MM.1S (cell line): ENCODE measurements around the gene CRYM.

ENCODE experiments used
- DNase-seq: peaks from one replicate; pipeline ENCODE4 v3.0.0-alpha.2; 2015
- H2AFZ ChIP-seq: fragments of 300-600 bp; sonication (generic); 2 replicates; pipeline ENCODE4 v1.6.0; 2016; ENCODE audit warnings: antibody characterized with exemption, low read length
- H3F3A ChIP-seq: fragments of 300-600 bp; sonication (generic); 2 replicates; pipeline ENCODE4 v1.6.1; 2016; ENCODE audit warnings: mild to moderate bottlenecking, antibody characterized with exemption, low read length, moderate library complexity, mixed read lengths; ENCODE audit not compliant: insufficient read depth
- H3K27ac ChIP-seq: fragments of 300-600 bp; sonication (generic); 2 replicates; pipeline ENCODE4 v1.5.1; 2016; ENCODE audit warnings: mild to moderate bottlenecking, low read length
- H3K27me3 ChIP-seq: fragments of 300-600 bp; sonication (generic); replicated peaks from 2 replicates; pipeline ENCODE4 v1.6.0; 2016; ENCODE audit warnings: low read length; ENCODE audit not compliant: insufficient read depth
- H3K36me3 ChIP-seq: fragments of 300-600 bp; sonication (generic); replicated peaks from 2 replicates; pipeline ENCODE4 v1.6.1; 2016; ENCODE audit warnings: mild to moderate bottlenecking, low read length, mixed read lengths; ENCODE audit not compliant: insufficient read depth
- H3K4me1 ChIP-seq: fragments of 300-600 bp; sonication (generic); 2 replicates; pipeline ENCODE4 v1.6.1; 2016; ENCODE audit warnings: low read length, mixed read lengths
- H3K4me2 ChIP-seq: fragments of 300-600 bp; sonication (generic); 2 replicates; pipeline ENCODE4 v1.6.0; 2016; ENCODE audit warnings: low read depth, low read length
- H3K4me3 ChIP-seq: fragments of 300-600 bp; sonication (generic); 2 replicates; pipeline ENCODE4 v1.5.1; 2016; ENCODE audit warnings: low read length, mixed read lengths
- H3K79me2 ChIP-seq: fragments of 300-600 bp; sonication (generic); 2 replicates; pipeline ENCODE4 v1.6.1; 2016; ENCODE audit warnings: mixed run types, low read length, mixed read lengths
- H3K9ac ChIP-seq: fragments of 300-600 bp; sonication (generic); 2 replicates; pipeline ENCODE4 v1.6.1; 2016; ENCODE audit warnings: low read length, mixed read lengths
- H3K9me2 ChIP-seq: fragments of 300-600 bp; sonication (generic); replicated peaks from 2 replicates; pipeline ENCODE4 v1.6.1; 2016; ENCODE audit warnings: mild to moderate bottlenecking, low read length, mixed read lengths; ENCODE audit not compliant: insufficient read depth
- H3K9me3 ChIP-seq: fragments of 300-600 bp; sonication (generic); replicated peaks from 2 replicates; pipeline ENCODE4 v1.6.1; 2016; ENCODE audit warnings: mild to moderate bottlenecking, low read length, mixed read lengths; ENCODE audit not compliant: insufficient read depth
- H4K20me1 ChIP-seq: fragments of 300-600 bp; sonication (generic); 2 replicates; pipeline ENCODE4 v1.6.1; 2016; ENCODE audit warnings: mild to moderate bottlenecking, low read length, moderate library complexity, mixed read lengths; ENCODE audit not compliant: insufficient read depth
- CTCF ChIP-seq: fragments of 300-600 bp; sonication (generic); IDR thresholded peaks from 2 replicates; pipeline ENCODE4 v1.5.1; 2016; ENCODE audit warnings: antibody characterized with exemption, low read length, mixed read lengths
- EZH2 ChIP-seq: fragments of 300-600 bp; sonication (generic); optimal IDR thresholded peaks from 2 replicates; pipeline ENCODE3; 2017; ENCODE audit warnings: low read depth, mild to moderate bottlenecking, antibody characterized with exemption, low read length, mixed read lengths
- EZH2phosphoT487 ChIP-seq: fragments of 300-600 bp; sonication (generic); IDR thresholded peaks from 2 replicates; pipeline ENCODE4 v1.6.1; 2018; ENCODE audit warnings: antibody characterized with exemption, low read length

Gene CRYM

GRCh38 chr16:21281698-21282389 is 3.8 kb upstream of the CRYM start:
- Histone ChIP-seq H3K4me2 (no peak overlapping the region), H3K4me1 (no peaks in the 10 kb centered on the region), H3K27ac (no peak overlapping the region), H3K9ac (no peak overlapping the region), H3K27me3 (no peaks in the 10 kb centered on the region), H2AFZ (no peak overlapping the region), H3K9me2 (no peaks in the 10 kb centered on the region), H3K79me2 (no peaks in the 10 kb centered on the region), H3K4me3 (no peak overlapping the region), H3K36me3 (no peaks in the 10 kb centered on the region), H3F3A (no peaks in the 10 kb centered on the region), H3K9me3 (no peaks in the 10 kb centered on the region), H4K20me1 (no peaks in the 10 kb centered on the region)
- DNase-seq = no peak
- TF ChIP-seq EZH2 (no peak), EZH2phosphoT487 (no peak), CTCF (no peak)

- Histone ChIP-seq H2AFZ (no peak overlapping the region), H3K27ac (no peak overlapping the region), H3K27me3 (no peaks in the 10 kb centered on the region), H3F3A (no peaks in the 10 kb centered on the region), H4K20me1 (no peaks in the 10 kb centered on the region), H3K79me2 (no peaks in the 10 kb centered on the region), H3K36me3 (no peaks in the 10 kb centered on the region), H3K4me3 (no peak overlapping the region), H3K9ac (no peak overlapping the region), H3K4me2 (no peak overlapping the region), H3K4me1 (no peaks in the 10 kb centered on the region), H3K9me2 (no peaks in the 10 kb centered on the region), H3K9me3 (no peaks in the 10 kb centered on the region)
- no peak for DNase-seq
- TF ChIP-seq EZH2phosphoT487 (no peak), CTCF (no peak), EZH2 (no peak)
Observed at GRCh38 chr16:21279501-21279900, 1.4 kb upstream of the CRYM start.

DNA sequence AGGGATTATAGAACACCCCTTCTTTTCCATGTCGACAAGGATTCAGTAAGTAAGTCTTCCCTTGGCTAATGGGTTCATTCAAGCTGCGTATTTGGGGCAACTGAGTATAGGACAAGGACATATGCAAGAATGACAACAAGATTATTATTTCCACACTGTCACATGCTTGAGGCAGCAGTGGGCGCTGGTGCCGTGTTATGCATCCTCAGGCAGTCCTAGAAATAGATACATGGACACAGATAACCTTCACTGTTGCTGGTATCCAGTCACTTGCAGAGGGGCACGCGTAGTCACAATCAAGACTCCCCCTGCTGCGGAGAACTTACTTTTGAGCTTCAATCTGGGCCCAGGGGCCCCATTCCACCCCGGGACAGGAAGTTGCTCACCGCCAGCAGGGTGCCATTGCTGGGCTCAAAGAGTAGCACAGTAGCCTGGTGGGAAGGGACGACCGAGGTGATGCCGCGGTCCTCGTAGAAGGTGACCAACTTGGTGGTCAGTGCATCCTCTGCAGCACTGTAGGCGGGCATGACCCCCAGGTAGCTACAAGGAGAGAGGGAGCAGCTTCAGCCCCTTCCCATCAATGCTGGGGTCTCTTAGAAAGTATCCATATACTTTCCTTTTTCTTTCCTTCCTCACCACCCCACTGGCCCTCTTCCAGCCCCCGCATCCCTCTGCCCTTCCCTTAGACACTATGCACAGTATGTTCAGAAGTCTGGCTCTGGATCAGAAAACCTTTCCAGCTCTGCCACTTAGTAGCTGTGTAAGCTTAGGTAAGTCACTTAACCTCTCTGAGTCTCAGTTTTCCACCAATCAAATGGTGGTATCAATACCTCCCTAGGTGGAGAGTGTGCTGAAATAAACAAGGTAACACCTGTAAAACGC is 804 bp downstream of the CRYM start:
- H4K20me1 ChIP-seq = no peaks in the 10 kb centered on the region
- H3K27me3 ChIP-seq = no peaks in the 10 kb centered on the region
- H3K9me3 ChIP-seq = no peaks in the 10 kb centered on the region
- H2AFZ ChIP-seq = peak overlapping the region; percentile 92
- H3K9ac ChIP-seq = no peak overlapping the region
- peak overlapping the region; percentile 97 for H3K4me2 ChIP-seq
- peak overlapping the region; percentile 60; the same call in 1 of the 2 replicates for H3K4me3 ChIP-seq
- no peak for DNase-seq
- no peaks in the 10 kb centered on the region for H3F3A ChIP-seq
- no peaks in the 10 kb centered on the region for H3K4me1 ChIP-seq
- no peaks in the 10 kb centered on the region for H3K9me2 ChIP-seq
- TF ChIP-seq EZH2phosphoT487 = no peak
- TF ChIP-seq EZH2 = no peak
- TF ChIP-seq CTCF = no peak
- H3K36me3 ChIP-seq = no peaks in the 10 kb centered on the region
- no peaks in the 10 kb centered on the region for H3K79me2 ChIP-seq
- H3K27ac ChIP-seq = no peak overlapping the region
